WTC11 (cell line): ENCODE data around the gene IPO8. TPM values are rescaled to one million over a fixed set of nuclear protein-coding genes. Genes with fewer than 3 reads are reported as not detected.

Experiments used
- ZNF512 ChIP-seq: sonication (generic); formaldehyde crosslinking; IDR thresholded peaks from 2 replicates; pipeline ENCODE4 v1.8.1; 2022; ENCODE audit warnings: missing genetic modification reagents, borderline replicate concordance
- total RNA-seq: library from RNA; stranded (reverse); gene quantifications from 3 replicates; pipeline ENCODE4 v1.2.3, GENCODE V29; 2021

Gene IPO8
- total RNA-seq, 1 experiment from 2014 or later, result 44.8 TPM

GRCh38 chr12:30580344-30580743 is 115.3 kb downstream of the IPO8 start (continued):
- no peak for TF ChIP-seq ZNF512 (CRISPR knock-in tag)

Other genes with a start within 250 kb of the IPO8 start
- 55.9 to 62.7 TPM (median 59.7 TPM) in 3 replicates for gene CAPRIN2, start 59.1 kb upstream of the IPO8 start, total RNA-seq
- gene TSPAN11, start 230.9 kb upstream of the IPO8 start, total RNA-seq, result 4.6 to 6.1 TPM (median 5.3 TPM) in 3 replicates